Dermis microvascular lymphatic vessel endothelial cell (primary cell): ENCODE data around the gene CARD8. TPM values are rescaled to one million over a fixed set of nuclear protein-coding genes. Genes with fewer than 3 reads are reported as not detected.

Experiments used
- DNase-seq, 2 donors: peaks; one replicate each; pipeline versions ENCODE4 v3.0.0 to v3.0.0-alpha.2; 2010; ENCODE audit warnings: low read depth in 2 of 2
- total RNA-seq: library from RNA; depleted of rRNA; stranded (reverse); fragments of >200 nt; gene quantifications from 2 replicates; pipeline ENCODE4 v1.2.1, GENCODE V29; 2014

The CARD8 gene
- total RNA-seq, 1 donor from 2014 or later = 40.4 TPM

DNA sequence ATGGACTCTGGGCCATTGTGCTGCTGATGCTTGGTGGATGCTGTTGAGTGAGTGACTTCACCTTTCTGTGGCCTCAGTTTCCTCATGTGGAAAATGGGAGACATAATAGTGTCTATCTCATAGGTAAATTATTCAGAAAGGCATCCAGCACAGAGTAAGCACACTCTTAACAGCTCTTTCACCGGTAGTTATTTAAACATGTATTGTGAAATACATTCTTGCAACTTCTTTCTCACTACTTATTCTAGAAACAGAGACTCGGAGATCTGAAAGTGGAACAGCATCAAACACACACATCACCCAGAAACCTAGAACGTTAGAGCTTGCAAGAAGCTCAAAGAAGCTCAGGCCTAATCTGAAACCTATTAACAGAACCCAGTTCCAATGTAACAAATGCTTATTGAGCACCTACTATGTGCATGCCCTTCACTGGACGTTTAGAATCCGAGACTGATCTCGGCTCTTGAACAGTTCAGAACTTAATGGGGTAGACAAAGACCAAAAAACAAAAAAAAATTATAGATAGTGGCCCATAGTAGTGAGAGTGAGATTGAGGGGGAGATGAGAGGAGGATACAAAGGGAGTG is 81.2 kb downstream of the CARD8 start:
- no peak for DNase-seq

DNA sequence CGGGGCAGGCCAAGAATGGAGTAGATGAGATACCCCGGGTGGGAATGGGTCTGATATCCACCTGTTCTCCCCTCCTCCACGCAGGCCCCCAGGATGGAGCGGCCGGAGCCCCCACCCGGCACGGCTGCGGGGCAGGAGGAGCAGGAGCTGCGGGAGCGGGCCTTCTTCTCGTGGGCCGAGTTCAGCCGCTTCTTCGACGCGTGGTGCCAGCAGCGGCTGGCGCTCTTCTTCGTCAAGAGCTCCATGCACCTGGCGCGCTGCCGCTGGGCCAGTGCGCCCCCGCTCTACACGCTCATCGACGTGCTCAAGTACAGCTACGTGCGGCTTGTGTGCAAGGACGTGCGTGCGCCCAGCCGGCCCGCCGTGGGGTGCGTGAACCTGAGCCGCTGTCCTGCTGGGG is 84.0 kb downstream of the CARD8 start:
- no peak for DNase-seq

GRCh38 chr19:48170817-48171347 is 84.8 kb downstream of the CARD8 start:
- no peak for DNase-seq

- peak; percentile 77 to 94 for DNase-seq
These were observed 85.5 kb downstream of the CARD8 start, which contains the start of the genes LIG1 and ZSWIM9 for GRCh38 chr19:48169939-48170803. TSS of gene LIG1 (minus strand) at chr19:48170344. CDS start at chr19:48165566, 4,778 bp downstream. TSS of gene ZSWIM9 (plus strand) at chr19:48170680. CDS start at chr19:48171803, 1,123 bp downstream.

DNA sequence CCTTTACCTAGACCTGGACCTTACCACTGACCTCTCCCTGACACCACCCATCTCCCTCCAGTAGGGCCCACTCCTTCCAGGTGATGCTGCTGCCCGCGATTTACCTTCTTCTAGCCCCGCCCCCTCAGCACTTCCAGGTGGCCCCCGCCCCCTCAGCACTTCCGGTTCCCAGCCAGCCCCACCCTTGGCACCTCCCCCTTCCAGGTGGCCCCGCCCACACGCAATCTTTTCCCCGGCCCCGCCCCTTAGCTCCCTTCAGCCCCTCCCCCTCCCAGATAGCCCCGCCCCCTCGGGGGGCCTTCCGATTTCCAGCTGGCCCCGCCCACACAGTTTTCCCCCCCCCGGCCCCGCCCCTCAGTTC is 86.2 kb downstream of the CARD8 start:
- DNase-seq = peak in 1 of 2 donors; percentile 69

- no peak for DNase-seq
These were observed 87.0 kb downstream of the CARD8 start for GRCh38 chr19:48168689-48169088.

DNA sequence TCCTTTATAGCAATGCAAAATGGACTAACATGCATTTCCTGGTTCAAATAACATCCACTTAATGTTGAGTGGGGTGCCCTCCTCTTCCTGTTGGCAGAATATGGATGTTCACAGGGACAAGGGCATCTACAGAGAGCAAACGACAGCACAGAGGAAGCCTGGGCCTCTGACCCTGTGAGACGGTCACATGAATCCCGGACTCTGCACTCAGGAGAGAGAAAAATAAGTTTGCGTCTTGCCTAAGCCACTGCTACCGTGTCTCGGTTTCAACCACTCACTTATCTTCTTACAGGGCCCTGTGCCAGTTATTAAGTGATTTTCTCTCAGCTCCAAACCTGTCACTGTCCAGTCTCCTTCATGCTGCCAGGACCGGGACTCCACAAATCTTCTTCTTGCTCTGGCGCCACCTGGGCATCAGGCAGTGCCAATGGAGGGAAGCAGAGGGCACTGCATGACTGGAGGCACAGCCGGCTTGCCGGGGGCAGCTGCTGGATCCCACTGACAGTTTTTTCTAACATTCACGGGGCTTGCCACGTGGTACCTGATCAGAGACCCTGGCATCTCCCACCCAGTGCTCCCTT is 97.4 kb downstream of the CARD8 start:
- no peak for DNase-seq

Other genes with a start within 250 kb of the CARD8 start
- not detected in 2 replicates for gene CABP5, start 211.8 kb downstream of the CARD8 start, total RNA-seq
- gene PLA2G4C, start 145.1 kb downstream of the CARD8 start, total RNA-seq = 67.7 and 108 TPM in 2 replicates
- 27.3 and 37.5 TPM in 2 replicates for gene LIG1, start 85.6 kb downstream of the CARD8 start, total RNA-seq
- gene ZSWIM9, start 85.2 kb downstream of the CARD8 start, total RNA-seq = 2.2 and 3.3 TPM in 2 replicates
- 0.51 and 0.77 TPM in 2 replicates for gene ZNF114, start 14.2 kb upstream of the CARD8 start, total RNA-seq
- 3.3 and 3.4 TPM in 2 replicates for gene EMP3, start 69.6 kb upstream of the CARD8 start, total RNA-seq
- 1.6 and 1.8 TPM in 2 replicates for gene TMEM143, start 108.0 kb upstream of the CARD8 start, total RNA-seq
- gene SYNGR4, start 108.5 kb upstream of the CARD8 start, total RNA-seq = not detected in 2 replicates
- 35.6 and 52.8 TPM in 2 replicates for gene KDELR1, start 135.6 kb upstream of the CARD8 start, total RNA-seq
- gene GRIN2D, start 137.8 kb upstream of the CARD8 start, total RNA-seq = 0.13 and 0.25 TPM in 2 replicates
- 14.8 and 22.8 TPM in 2 replicates for gene GRWD1, start 190.1 kb upstream of the CARD8 start, total RNA-seq
- gene KCNJ14, start 199.7 kb upstream of the CARD8 start, total RNA-seq = 0.13 TPM in 2 replicates
- 42.0 and 64.6 TPM in 2 replicates for gene CYTH2, start 213.5 kb upstream of the CARD8 start, total RNA-seq